A549 (cell line): ENCODE results near the gene CAVIN1. TPM values are rescaled to one million over a fixed set of nuclear protein-coding genes. Genes with fewer than 3 reads are reported as not detected.
"Not testable (repeated sequence)": the region's sequence is repeated elsewhere in the genome, so short reads cannot be mapped to it uniquely, and the experiment has no call there.

Source experiments
- ATAC-seq, 2 experiments: fragments of 200-7000 bp in 1 of 2; fragments of >200 bp in 1 of 2; cut with Nextera tagmentation in 1 of 2; cut with Tn5 transposase in 1 of 2; 3 replicates each; pipeline versions ENCODE4 v1.8.0 to v1.9.1; 2018 to 2020; ENCODE audit warnings: mild to moderate bottlenecking in 1 of 2, moderate library complexity in 1 of 2
- CTCF ChIA-PET: fragments of 300-600 bp; sonication (Branson Sonifier 250); formaldehyde crosslinking; extraction: SDS; loops from one replicate; lab custom pipeline; 2021; ENCODE audit warnings: antibody characterized with exemption, inconsistent platforms; lab: Yijun Ruan, JAX
- POLR2A ChIA-PET: fragments of 350-600 bp; formaldehyde crosslinking; extraction: SDS; loops from one replicate; lab custom pipeline; 2021; ENCODE audit warnings: antibody characterized with exemption, inconsistent platforms; lab: Yijun Ruan, JAX
- DNase-seq, 2 experiments: peaks; one replicate each; pipeline versions ENCODE4 v3.0.0 to v3.0.0-alpha.2; 2011 to 2016; ENCODE audit warnings: low read depth in 1 of 2, low spot score in 1 of 2
- FAIRE-seq: peaks from 2 replicates; lab custom pipeline; 2011; peaks lifted over from hg19 to GRCh38; lab: Jason Lieb, UNC
- H3K27ac ChIP-seq, 2 experiments: fragments of >200 bp; sonication (Bioruptor Twin); formaldehyde crosslinking; 3 replicates each; pipeline ENCODE4 v1.5.1; 2016 to 2017
- H3K4me1 ChIP-seq: fragments of >200 bp; sonication (Bioruptor Twin); formaldehyde crosslinking; 3 replicates; pipeline ENCODE4 v1.6.1; 2016
- H3K4me2 ChIP-seq: fragments of >200 bp; sonication (Bioruptor Twin); formaldehyde crosslinking; 3 replicates; pipeline ENCODE4 v1.6.1; 2016
- H3K4me3 ChIP-seq: fragments of >200 bp; sonication (Bioruptor Twin); formaldehyde crosslinking; 3 replicates; pipeline ENCODE4 v1.5.1; 2016
- H3K9me3 ChIP-seq: fragments of >200 bp; sonication (Bioruptor Twin); formaldehyde crosslinking; 3 replicates; pipeline ENCODE4 v1.6.1; 2016
- CEBPB ChIP-seq, 2 experiments: fragments of >200 bp in 1 of 2; sonication (Bioruptor Twin) in 1 of 2; formaldehyde crosslinking in 1 of 2; IDR thresholded peaks; 2 replicates each; pipeline ENCODE4 v1.6.1; 2012 to 2016
- HEYL ChIP-seq: fragments of 250-450 bp; sonication (Bioruptor Pico); IDR thresholded peaks from 2 replicates; pipeline ENCODE4 v1.8.0; 2021; ENCODE audit warnings: mild to moderate bottlenecking, moderate library complexity
- JUNB ChIP-seq: fragments of >200 bp; sonication (Bioruptor Twin); formaldehyde crosslinking; IDR thresholded peaks from 2 replicates; pipeline ENCODE4 v1.6.1; 2016
- KDM1A ChIP-seq: fragments of 200-600 bp; sonication (generic); IDR thresholded peaks from 2 replicates; pipeline ENCODE4 v1.6.1; 2016; ENCODE audit warnings: low read depth, mild to moderate bottlenecking
- KDM5A ChIP-seq: fragments of 200-600 bp; sonication (generic); IDR thresholded peaks from 2 replicates; pipeline ENCODE4 v1.6.1; 2016; ENCODE audit warnings: antibody characterized with exemption, mild to moderate bottlenecking
- MAX ChIP-seq: IDR thresholded peaks from 2 replicates; pipeline ENCODE4 v1.6.1; 2012
- PHF8 ChIP-seq: fragments of 200-600 bp; sonication (generic); IDR thresholded peaks from 2 replicates; pipeline ENCODE4 v1.6.1; 2016; ENCODE audit warnings: low read depth, mild to moderate bottlenecking, antibody characterized with exemption, moderate library complexity, borderline replicate concordance
- SMC3 ChIP-seq: fragments of >200 bp; sonication (Bioruptor Twin); formaldehyde crosslinking; IDR thresholded peaks from 3 replicates; pipeline ENCODE4 v1.6.1; 2018; ENCODE audit warnings: inconsistent platforms
- WGBS: methylation state at CpG from one replicate; pipeline ENCODE4 v1.1.6; 2017; ENCODE audit errors: missing lambda C conversion rate; 5-methylcytosine and 5-hydroxymethylcytosine counted together
- polyA plus RNA-seq, 4 experiments: library from polyadenylated mRNA; depleted of rRNA in 3 of 4; stranded (reverse); fragments of >200 nt; fragmentation: RNase III in 1 of 4; extraction: RNeasy Plus Mini Kit Qiagen cat#74134 plus additional on column Dnase treatment in 1 of 4; gene quantifications; 2 replicates in 3 of 4; 3 replicates in 1 of 4; pipeline ENCODE4 v1.2.3, GENCODE V29; 2011 to 2017
- TF ChIP-seq, protein P1 (sequence below): IDR thresholded peaks from 2 replicates; pipeline ENCODE4 v1.6.1; 2012

CAVIN1 gene
- polyA plus RNA-seq, 2 of the 4 experiments (the other 2 are of a cell fraction), result 101 to 371 TPM

- POLR2A ChIA-PET, result no interaction called here
Measured at GRCh38 chr17:42372142-42372541, 50.9 kb downstream of the CAVIN1 start.

GRCh38 chr17:42368797-42369561 is 54.1 kb downstream of the CAVIN1 start:
- TF ChIP-seq KDM1A, result peak; percentile 79; the same call in 1 of the 2 replicates
- H3K4me1 ChIP-seq, result peaks cover 41% of the 10 kb centered on the region
- POLR2A ChIA-PET, H3K4me3 ChIP-seq, DNase-seq, ATAC-seq, H3K9me3 ChIP-seq, FAIRE-seq, H3K27ac ChIP-seq: not testable (repeated sequence)
- CTCF ChIA-PET, result interaction anchor here (0.6 to 3.0 kb wide), 6 partner anchors 9 to 67 kb away, joined by 3 to 11 read pairs (median 4); no protein-coding TSS in a partner anchor
- H3K4me2 ChIP-seq, result peak overlapping the region; percentile 58; the same call in 2 of the 3 replicates
- WGBS, result 80% methylated on average over 12 of the region's 12 CpGs

More at GRCh38 chr17:42372142-42372541, 50.9 kb downstream of the CAVIN1 start:
- Histone ChIP-seq H3K4me3 (no peak overlapping the region), H3K4me2 (no peak overlapping the region), H3K9me3 (peaks cover 9% of the 10 kb centered on the region; the same call in 1 of the 3 replicates), H3K27ac (no peak overlapping the region)
- FAIRE-seq (no peak), DNase-seq (no peak), ATAC-seq (no peak)
- CTCF ChIA-PET, result interaction anchor here (0.6 to 3.0 kb wide), 5 partner anchors 32 to 348 kb away, joined by 3 to 8 read pairs (median 3); no protein-coding TSS in a partner anchor
- TF ChIP-seq KDM5A, result no peak
- peak; percentile 78; the same call in 1 of the 2 replicates for TF ChIP-seq KDM1A
- TF ChIP-seq, protein P1, sequence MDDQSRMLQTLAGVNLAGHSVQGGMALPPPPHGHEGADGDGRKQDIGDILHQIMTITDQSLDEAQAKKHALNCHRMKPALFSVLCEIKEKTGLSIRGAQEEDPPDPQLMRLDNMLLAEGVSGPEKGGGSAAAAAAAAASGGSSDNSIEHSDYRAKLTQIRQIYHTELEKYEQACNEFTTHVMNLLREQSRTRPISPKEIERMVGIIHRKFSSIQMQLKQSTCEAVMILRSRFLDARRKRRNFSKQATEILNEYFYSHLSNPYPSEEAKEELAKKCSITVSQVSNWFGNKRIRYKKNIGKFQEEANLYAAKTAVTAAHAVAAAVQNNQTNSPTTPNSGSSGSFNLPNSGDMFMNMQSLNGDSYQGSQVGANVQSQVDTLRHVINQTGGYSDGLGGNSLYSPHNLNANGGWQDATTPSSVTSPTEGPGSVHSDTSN, result no peak
- no peak for TF ChIP-seq SMC3
- TF ChIP-seq MAX, result no peak
- no peak for TF ChIP-seq HEYL
- TF ChIP-seq, all 56 proteins: peak for 1
- peaks cover 18% of the 10 kb centered on the region for H3K4me1 ChIP-seq

DNA sequence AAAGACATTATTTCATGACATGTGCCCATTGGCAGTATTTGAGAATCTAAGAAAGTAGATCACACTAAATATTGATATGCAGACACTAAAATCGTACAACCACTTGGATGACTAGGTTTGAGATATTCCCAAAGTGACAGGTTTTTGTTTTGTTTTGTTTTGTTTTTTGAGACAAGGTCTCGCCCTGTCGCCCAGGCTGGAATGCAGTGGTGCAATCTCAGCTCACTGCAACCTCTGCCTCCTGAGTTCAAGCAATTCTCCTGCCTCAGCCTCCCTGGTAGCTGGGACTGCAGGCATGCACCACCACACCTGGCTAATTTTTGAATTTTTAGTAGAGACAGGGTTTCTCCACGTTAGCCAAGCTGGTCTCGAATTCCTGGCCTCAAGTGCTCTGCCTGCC is 54.7 kb downstream of the CAVIN1 start:
- DNase-seq, FAIRE-seq, H3K9me3 ChIP-seq, POLR2A ChIA-PET, ATAC-seq, H3K4me3 ChIP-seq: not testable (repeated sequence)
- peak in 1 of 2 experiments; percentile 36; a peak in 1 of 4 replicates for TF ChIP-seq CEBPB (IDR thresholded peaks at IDR 0.05)
- 0 out of 6 replicates have a peak overlapping the region, but pooled peaks of 1 of the 2 experiments have one; percentile 5 for H3K27ac ChIP-seq
- peaks cover 42% of the 10 kb centered on the region for H3K4me1 ChIP-seq
- 64% methylated on average over 5 of the region's 5 CpGs for WGBS
- peak overlapping the region; percentile 58 for H3K4me2 ChIP-seq
- CTCF ChIA-PET, result interaction anchor here (1.0 to 1.7 kb wide), 3 partner anchors 10 to 38 kb away, joined by 3 to 5 read pairs (median 4); no protein-coding TSS in a partner anchor

GRCh38 chr17:42366176-42367023 is 56.7 kb downstream of the CAVIN1 start:
- ATAC-seq, result peak in 1 of 2 experiments; percentile 40; a peak in 3 of 6 replicates
- not testable (repeated sequence) for FAIRE-seq

DNA sequence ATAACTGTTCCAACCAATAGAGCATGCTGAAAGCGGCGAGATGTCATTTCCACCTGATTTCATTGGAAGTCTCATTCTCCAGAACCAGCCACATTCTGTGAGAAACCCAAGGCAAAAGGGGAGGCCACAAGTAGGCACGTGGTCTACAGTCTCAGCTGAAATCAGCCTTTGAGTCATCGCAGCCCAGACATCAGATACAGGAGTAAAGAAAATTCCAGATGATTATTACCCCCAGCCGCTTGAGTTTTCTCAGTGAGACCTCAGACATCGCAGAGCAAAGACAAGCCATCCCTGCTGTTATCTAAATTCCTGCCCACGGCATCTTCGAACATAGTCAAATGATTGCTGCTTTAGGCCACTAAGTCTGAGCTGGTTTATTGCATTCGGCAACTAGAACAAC is 57.9 kb downstream of the CAVIN1 start:
- peaks cover 73% of the 10 kb centered on the region for H3K4me1 ChIP-seq
- H3K9me3 ChIP-seq, result no peaks in the 10 kb centered on the region
- ChIA-PET POLR2A (no interaction called here), CTCF (interaction anchor here (0.6 to 2.2 kb wide), 8 partner anchors 30 to 162 kb away, joined by 3 to 10 read pairs (median 4); no protein-coding TSS in a partner anchor)
- WGBS, result 91% methylated on average over 9 of the region's 9 CpGs
- peak in 1 of 2 experiments; percentile 31 for DNase-seq
- no peak for FAIRE-seq
- H3K27ac ChIP-seq, result no peak overlapping the region
- peak in 1 of 2 experiments; percentile 41; a peak in 1 of 6 replicates for ATAC-seq
- H3K4me3 ChIP-seq, result no peak overlapping the region
- no peak for TF ChIP-seq JUNB
- TF ChIP-seq MAX, result peak; percentile 35; the same call in 1 of the 2 replicates
- no peak for TF ChIP-seq PHF8
- no peak overlapping the region for H3K4me2 ChIP-seq

More at GRCh38 chr17:42366176-42367023, 56.7 kb downstream of the CAVIN1 start:
- WGBS, result 79% methylated on average over 13 of the region's 13 CpGs
- H3K4me2 ChIP-seq, result peak overlapping the region; percentile 58
- peaks cover 61% of the 10 kb centered on the region for H3K4me1 ChIP-seq
- H3K9me3 ChIP-seq, H3K4me3 ChIP-seq, POLR2A ChIA-PET: not testable (repeated sequence)
- CTCF ChIA-PET, result interaction anchor here (0.6 to 1.6 kb wide), 12 partner anchors 8 to 146 kb away, joined by 3 to 8 read pairs (median 3); no protein-coding TSS in a partner anchor
- DNase-seq, result peak in 1 of 2 experiments; percentile 36
- H3K27ac ChIP-seq, result peak overlapping the region in 1 of 2 experiments; percentile 58; a peak in 3 of 6 replicates
